HepG2 (cell line): ENCODE data around the gene NGDN. TPM values are rescaled to one million over a fixed set of nuclear protein-coding genes. Genes with fewer than 3 reads are reported as not detected.

Experiments used
- ATAC-seq: fragments of 200-7000 bp; cut with Tn5 transposase; 3 replicates; pipeline ENCODE4 v1.9.1; 2020; ENCODE audit warnings: mild to moderate bottlenecking, moderate library complexity
- BruUV-seq: library from RNA; stranded (reverse); fragments of 400-500 nt; replicated peaks from 2 replicates; lab custom pipeline; 2021; lab: Mats Ljungman, UMichigan
- CTCF ChIA-PET: fragments of 300-600 bp; formaldehyde crosslinking; extraction: SDS; loops from one replicate; lab custom pipeline; 2021; ENCODE audit warnings: low total read pairs, inconsistent platforms, low intra/inter-chr PET ratio; lab: Yijun Ruan, JAX
- POLR2A ChIA-PET: fragments of 350-600 bp; sonication (Branson Sonifier 250); formaldehyde crosslinking; loops from one replicate; lab custom pipeline; 2020; ENCODE audit warnings: antibody characterized with exemption, inconsistent platforms; lab: Yijun Ruan, JAX
- DNase-seq: peaks from one replicate; pipeline ENCODE4 v3.0.0-alpha.2; 2015; ENCODE audit warnings: low spot score
- FAIRE-seq: peaks from 3 replicates; lab custom pipeline; 2011; peaks lifted over from hg19 to GRCh38; lab: Jason Lieb, UNC
- H2AFZ ChIP-seq: one replicate; pipeline ENCODE4 v1.6.1; 2011; ENCODE audit warnings: low read length, inconsistent platforms
- H3K27ac ChIP-seq: fragments of 300-600 bp; 3 replicates; pipeline ENCODE4 v1.8.0; 2011; ENCODE audit warnings: mixed run types, mild to moderate bottlenecking, mixed read lengths, low read length, inconsistent platforms; ENCODE audit not compliant: insufficient read depth; ENCODE audit errors: extremely low read length
- H3K27me3 ChIP-seq, 2 experiments: fragments of 200-600 bp in 1 of 2; 2 replicates in 1 of 2; 3 replicates in 1 of 2; pipeline versions ENCODE4 v1.6.0 to v1.8.0; 2011; ENCODE audit warnings: low read length in 2 of 2, mild to moderate bottlenecking in 2 of 2, moderate library complexity in 2 of 2, inconsistent platforms in 1 of 2; ENCODE audit not compliant: insufficient read depth in 2 of 2, control insufficient read depth in 1 of 2
- H3K36me3 ChIP-seq, 2 experiments: fragments of 200-600 bp in 1 of 2; replicated peaks in 1 of 2; 2 replicates in 1 of 2; 3 replicates in 1 of 2; pipeline versions ENCODE4 v1.5.1 to v1.8.0; 2011; ENCODE audit warnings: low read length in 2 of 2, inconsistent platforms in 1 of 2; ENCODE audit not compliant: insufficient read depth in 2 of 2, control insufficient read depth in 1 of 2
- H3K4me1 ChIP-seq: 2 replicates; pipeline ENCODE4 v1.5.1; 2012; ENCODE audit warnings: low read length, inconsistent platforms; ENCODE audit not compliant: insufficient read depth
- H3K4me2 ChIP-seq: 2 replicates; pipeline ENCODE4 v1.6.0; 2011; ENCODE audit warnings: low read depth, low read length, inconsistent platforms
- H3K4me3 ChIP-seq, 3 experiments: fragments of 200-600 bp in 1 of 3; sonication (generic), shearing (Covaris generic) in 1 of 3; replicated peaks in 1 of 3; 2 replicates each; pipeline ENCODE4 v1.5.1; 2011 to 2016; ENCODE audit warnings: low read length in 3 of 3, inconsistent platforms in 2 of 3, low read depth in 2 of 3, mild to moderate bottlenecking in 2 of 3, control low read depth in 1 of 3, mixed read lengths in 1 of 3; ENCODE audit not compliant: insufficient read depth in 1 of 3
- H3K79me2 ChIP-seq: one replicate; pipeline ENCODE4 v1.6.1; 2011; ENCODE audit warnings: low read length, inconsistent platforms; ENCODE audit not compliant: insufficient read depth
- H3K9ac ChIP-seq: 2 replicates; pipeline ENCODE4 v1.6.0; 2011; ENCODE audit warnings: mild to moderate bottlenecking, low read depth, low read length, inconsistent platforms; ENCODE audit not compliant: insufficient read depth
- H3K9me3 ChIP-seq: 2 replicates; pipeline ENCODE4 v1.5.1; 2012; ENCODE audit warnings: mild to moderate bottlenecking, low read length
- H4K20me1 ChIP-seq: 2 replicates; pipeline ENCODE4 v1.6.0; 2011; ENCODE audit warnings: inconsistent platforms, mild to moderate bottlenecking, low read length, moderate library complexity; ENCODE audit not compliant: insufficient read depth
- ARNTL ChIP-seq: sonication (generic); formaldehyde crosslinking; IDR thresholded peaks from 2 replicates; pipeline ENCODE4 v1.4.0; 2020; ENCODE audit warnings: mild to moderate bottlenecking, missing genetic modification reagents
- BCL6 ChIP-seq: IDR thresholded peaks from 2 replicates; pipeline ENCODE4 v1.6.1; 2016; ENCODE audit warnings: missing genetic modification reagents, missing compliant biosample characterization
- MYNN ChIP-seq: sonication (generic); formaldehyde crosslinking; IDR thresholded peaks from 2 replicates; pipeline ENCODE4 v1.4.0; 2020; ENCODE audit warnings: mild to moderate bottlenecking, low read depth, missing genetic modification reagents
- PHB2 ChIP-seq: fragments of 450-650 bp; IDR thresholded peaks from 2 replicates; pipeline ENCODE4 v1.6.1; 2018; ENCODE audit not compliant: partially characterized antibody
- RFX5 ChIP-seq: IDR thresholded peaks from 2 replicates; pipeline ENCODE4 v1.6.1; 2011; ENCODE audit warnings: low read depth, low read length, improper control_type of control experiment
- SIX4 ChIP-seq: sonication (generic); formaldehyde crosslinking; IDR thresholded peaks from 2 replicates; pipeline ENCODE4 v1.4.0; 2020; ENCODE audit warnings: missing genetic modification reagents
- ZBTB1 ChIP-seq: sonication (generic); formaldehyde crosslinking; IDR thresholded peaks from 2 replicates; pipeline ENCODE4 v1.4.0; 2020; ENCODE audit warnings: missing genetic modification reagents, borderline replicate concordance
- ZBTB38 ChIP-seq: sonication (generic); formaldehyde crosslinking; IDR thresholded peaks from 2 replicates; pipeline ENCODE4 v1.5.1; 2020; ENCODE audit warnings: mild to moderate bottlenecking, missing genetic modification reagents
- ZC3H13 ChIP-seq: sonication (generic); formaldehyde crosslinking; IDR thresholded peaks from 2 replicates; pipeline ENCODE4 v1.8.1; 2023; ENCODE audit warnings: mild to moderate bottlenecking, missing genetic modification reagents, moderate library complexity
- ZNF10 ChIP-seq: sonication (generic); formaldehyde crosslinking; IDR thresholded peaks from 2 replicates; pipeline ENCODE4 v1.4.0; 2020; ENCODE audit warnings: mild to moderate bottlenecking, low read depth, missing genetic modification reagents, borderline replicate concordance
- ZNF282 ChIP-seq: fragments of 450-650 bp; IDR thresholded peaks from 2 replicates; pipeline ENCODE4 v1.6.1; 2018; ENCODE audit not compliant: partially characterized antibody
- ZNF569 ChIP-seq: sonication (generic); formaldehyde crosslinking; IDR thresholded peaks from 2 replicates; pipeline ENCODE4 v1.5.0; 2020; ENCODE audit warnings: mild to moderate bottlenecking, missing genetic modification reagents, moderate library complexity, borderline replicate concordance
- ZNF607 ChIP-seq: sonication (generic); formaldehyde crosslinking; IDR thresholded peaks from 2 replicates; pipeline ENCODE4 v1.5.1; 2020; ENCODE audit warnings: missing genetic modification reagents, mild to moderate bottlenecking, borderline replicate concordance
- ZNF674 ChIP-seq: sonication (generic); formaldehyde crosslinking; IDR thresholded peaks from 2 replicates; pipeline ENCODE4 v1.5.0; 2020; ENCODE audit warnings: low read depth, mild to moderate bottlenecking, missing genetic modification reagents
- ZNF773 ChIP-seq: sonication (generic); formaldehyde crosslinking; IDR thresholded peaks from 2 replicates; pipeline ENCODE4 v1.4.0; 2020; ENCODE audit warnings: missing genetic modification reagents, borderline replicate concordance
- ZNF816 ChIP-seq: sonication (generic); formaldehyde crosslinking; IDR thresholded peaks from 2 replicates; pipeline ENCODE4 v1.8.0; 2022; ENCODE audit warnings: missing genetic modification reagents, mild to moderate bottlenecking, borderline replicate concordance
- WGBS: methylation state at CpG from one replicate; pipeline ENCODE4 v1.1.6; 2017; ENCODE audit warnings: low lambda C conversion rate; 5-methylcytosine and 5-hydroxymethylcytosine counted together
- in situ Hi-C: cut with HindIII; loops from 2 replicates; pipeline ENCODE4 v1.10.0; 2017; ENCODE audit warnings: low pct_unique_long_range_greater_than_20kb; ENCODE audit not compliant: extremely low pct_ligation_motif_present
- intact Hi-C: fragments of 100-400 bp; cut with micrococcal nuclease; formaldehyde crosslinking; loops from one replicate; pipeline ENCODE4 v1.10.0; 2022; ENCODE audit not compliant: unreplicated experiment
- polyA plus RNA-seq, 8 experiments: library from polyadenylated mRNA; depleted of rRNA in 3 of 8; stranded (reverse) in 7 of 8; unstranded in 1 of 8; fragments of >200 nt; fragmentation: Illumina TruSeq in 4 of 8; extraction: Trizol in 4 of 8; gene quantifications; 2 replicates each; pipeline versions ENCODE4 v1.2.1 to v1.2.3, GENCODE V29; 2011 to 2016; ENCODE audit warnings: low read depth in 4 of 8, missing spikeins in 1 of 8, mixed read lengths in 1 of 8; ENCODE audit not compliant: insufficient read depth in 1 of 8
- total RNA-seq, 5 experiments: library from RNA; depleted of rRNA; stranded (reverse); fragments of >200 nt; fragmentation: Illumina TruSeq; extraction: Trizol; gene quantifications; 2 replicates each; pipeline ENCODE4 v1.2.3, GENCODE V29; 2016; ENCODE audit warnings: low read depth in 1 of 5
- TF ChIP-seq, protein P1 (sequence below): fragments of 450-650 bp; IDR thresholded peaks from 2 replicates; pipeline ENCODE4 v1.6.1; 2016
- TF ChIP-seq, protein P2 (sequence below): sonication (generic); formaldehyde crosslinking; IDR thresholded peaks from 2 replicates; pipeline ENCODE4 v1.5.1; 2020; ENCODE audit warnings: missing genetic modification reagents, mild to moderate bottlenecking, borderline replicate concordance

Gene NGDN
- total and polyA plus RNA-seq, 2 of the 13 experiments (the other 11 are each of a cell fraction or from before 2014, with no cell fraction given): 154 to 216 TPM

DNA sequence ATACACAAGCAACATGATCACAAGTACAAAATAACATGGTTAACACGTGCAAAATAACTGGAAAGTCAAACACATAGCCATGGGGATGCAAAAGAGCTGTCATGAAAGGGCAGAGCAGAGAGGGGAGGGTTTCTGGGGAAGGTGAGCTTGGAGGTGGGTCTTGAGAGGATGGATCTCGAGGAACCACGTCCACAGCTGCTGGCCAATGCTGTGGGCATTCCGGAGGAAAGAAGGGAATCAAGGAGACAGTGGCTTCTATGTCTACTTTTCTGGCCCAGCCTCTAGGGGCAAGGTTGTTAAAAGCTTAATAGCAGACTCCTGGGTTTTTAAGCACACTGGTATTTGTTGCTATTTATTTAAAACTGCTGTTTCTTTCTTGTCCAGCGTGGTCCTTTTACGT, 25.6 kb upstream of the NGDN start:
- TF ChIP-seq ZBTB1 (CRISPR knock-in tag) (no peak), RFX5 (no peak), BCL6 (CRISPR knock-in tag) (0 out of 2 replicates have a peak, but pooled peaks have one; percentile 9)
- TF ChIP-seq, protein P1, sequence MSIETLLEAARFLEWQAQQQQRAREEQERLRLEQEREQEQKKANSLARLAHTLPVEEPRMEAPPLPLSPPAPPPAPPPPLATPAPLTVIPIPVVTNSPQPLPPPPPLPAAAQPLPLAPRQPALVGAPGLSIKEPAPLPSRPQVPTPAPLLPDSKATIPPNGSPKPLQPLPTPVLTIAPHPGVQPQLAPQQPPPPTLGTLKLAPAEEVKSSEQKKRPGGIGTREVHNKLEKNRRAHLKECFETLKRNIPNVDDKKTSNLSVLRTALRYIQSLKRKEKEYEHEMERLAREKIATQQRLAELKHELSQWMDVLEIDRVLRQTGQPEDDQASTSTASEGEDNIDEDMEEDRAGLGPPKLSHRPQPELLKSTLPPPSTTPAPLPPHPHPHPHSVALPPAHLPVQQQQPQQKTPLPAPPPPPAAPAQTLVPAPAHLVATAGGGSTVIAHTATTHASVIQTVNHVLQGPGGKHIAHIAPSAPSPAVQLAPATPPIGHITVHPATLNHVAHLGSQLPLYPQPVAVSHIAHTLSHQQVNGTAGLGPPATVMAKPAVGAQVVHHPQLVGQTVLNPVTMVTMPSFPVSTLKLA: peak; percentile 21; the same call in 1 of the 2 replicates
- Histone ChIP-seq H3K4me1 (peaks cover 12% of the 10 kb centered on the region), H3K27me3 (peaks cover 14 to 55% of the 10 kb centered on the region in 2 experiments), H3K79me2 (no peaks in the 10 kb centered on the region), H3K9ac (no peak overlapping the region), H4K20me1 (no peaks in the 10 kb centered on the region), H2AFZ (no peak overlapping the region), H3K9me3 (no peaks in the 10 kb centered on the region), H3K4me3 (no peak overlapping the region), H3K36me3 (no peaks in the 10 kb centered on the region), H3K27ac (no peak overlapping the region), H3K4me2 (no peak overlapping the region)
- BruUV-seq: no TSS peak
- FAIRE-seq (no peak), ATAC-seq (peak; percentile 10; the same call in 1 of the 3 replicates), DNase-seq (no peak)
- intact Hi-C loops (no loop called here), in situ Hi-C loops (no loop called here)
- 12% methylated on average over 6 of the region's 6 CpGs for WGBS
- ChIA-PET CTCF (no interaction called here), POLR2A (no interaction called here)

DNA sequence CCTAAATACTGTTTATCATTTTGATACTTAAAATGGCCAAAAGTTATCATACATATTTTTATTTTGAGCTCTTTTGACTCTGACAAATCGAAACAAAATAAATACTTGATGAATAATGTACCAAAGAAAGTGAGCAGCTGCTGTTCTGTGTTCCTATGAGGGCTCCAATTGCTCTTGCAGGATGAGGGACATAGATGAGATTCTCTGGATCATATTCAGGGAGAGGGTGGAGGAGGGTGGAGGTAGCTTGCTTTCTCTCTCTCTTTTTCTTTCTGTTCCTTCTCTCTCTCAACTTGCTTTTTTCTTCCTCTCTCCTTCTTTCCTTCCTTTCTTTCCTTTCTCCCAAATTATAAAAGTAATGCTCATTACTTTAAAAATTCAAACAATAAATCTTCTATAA, 25.2 kb upstream of the NGDN start:
- DNase-seq: no peak
- ChIA-PET CTCF (no interaction called here), POLR2A (no interaction called here)
- Histone ChIP-seq H3K27me3 (peaks cover 12 to 50% of the 10 kb centered on the region in 2 experiments; a peak in 4 of 5 replicates), H3K9me3 (no peaks in the 10 kb centered on the region), H3K4me3 (no peak overlapping the region), H4K20me1 (no peaks in the 10 kb centered on the region), H3K9ac (no peak overlapping the region), H3K27ac (no peak overlapping the region), H3K4me2 (no peak overlapping the region), H3K4me1 (peaks cover 12% of the 10 kb centered on the region), H2AFZ (no peak overlapping the region), H3K79me2 (no peaks in the 10 kb centered on the region), H3K36me3 (no peaks in the 10 kb centered on the region)
- in situ Hi-C loops (no loop called here), intact Hi-C loops (no loop called here)
- ATAC-seq: no peak
- FAIRE-seq: no peak
- BruUV-seq: no TSS peak
- WGBS: under 1% methylated on average over 1 of the region's 1 CpG
- TF ChIP-seq ZNF773 (no peak), ZNF282 (peak; percentile 80), PHB2 (peak; percentile 34), ZNF10 (CRISPR knock-in tag) (no peak), ZC3H13 (CRISPR knock-in tag) (no peak), ZBTB38 (CRISPR knock-in tag) (no peak), ZNF816 (0 out of 2 replicates have a peak, but pooled peaks have one; percentile 30), MYNN (CRISPR knock-in tag) (no peak), ZNF674 (no peak), ZNF607 (no peak), ZNF569 (CRISPR knock-in tag) (no peak), SIX4 (CRISPR knock-in tag) (no peak), ARNTL (CRISPR knock-in tag) (no peak)
- TF ChIP-seq, protein P2, sequence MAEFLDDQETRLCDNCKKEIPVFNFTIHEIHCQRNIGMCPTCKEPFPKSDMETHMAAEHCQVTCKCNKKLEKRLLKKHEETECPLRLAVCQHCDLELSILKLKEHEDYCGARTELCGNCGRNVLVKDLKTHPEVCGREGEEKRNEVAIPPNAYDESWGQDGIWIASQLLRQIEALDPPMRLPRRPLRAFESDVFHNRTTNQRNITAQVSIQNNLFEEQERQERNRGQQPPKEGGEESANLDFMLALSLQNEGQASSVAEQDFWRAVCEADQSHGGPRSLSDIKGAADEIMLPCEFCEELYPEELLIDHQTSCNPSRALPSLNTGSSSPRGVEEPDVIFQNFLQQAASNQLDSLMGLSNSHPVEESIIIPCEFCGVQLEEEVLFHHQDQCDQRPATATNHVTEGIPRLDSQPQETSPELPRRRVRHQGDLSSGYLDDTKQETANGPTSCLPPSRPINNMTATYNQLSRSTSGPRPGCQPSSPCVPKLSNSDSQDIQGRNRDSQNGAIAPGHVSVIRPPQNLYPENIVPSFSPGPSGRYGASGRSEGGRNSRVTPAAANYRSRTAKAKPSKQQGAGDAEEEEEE (CRISPR knock-in tag): no peak
